H9 (cell line): ENCODE results near the gene CYP27C1. TPM values are rescaled to one million over a fixed set of nuclear protein-coding genes. Genes with fewer than 3 reads are reported as not detected.

Experiments
- DNase-seq: peaks from one replicate; pipeline ENCODE4 v3.0.0-alpha.2; 2017
- H2AFZ ChIP-seq: one replicate; pipeline ENCODE4 v1.6.1; 2013; ENCODE audit warnings: mild to moderate bottlenecking, low read length, control low read depth, moderate library complexity
- H2AK5ac ChIP-seq: 2 replicates; pipeline ENCODE4 v1.6.1; 2013; ENCODE audit warnings: low read length, control low read depth, mixed read lengths; ENCODE audit not compliant: insufficient read length
- H2BK120ac ChIP-seq: one replicate; pipeline ENCODE4 v1.6.1; 2013; ENCODE audit warnings: low read depth, mild to moderate bottlenecking, low read length, control low read depth, inconsistent platforms; ENCODE audit not compliant: poor library complexity, severe bottlenecking
- H2BK12ac ChIP-seq: 2 replicates; pipeline ENCODE4 v1.6.1; 2013; ENCODE audit warnings: low read length, control low read depth, mixed read lengths, low read depth; ENCODE audit not compliant: insufficient read length
- H2BK15ac ChIP-seq: 2 replicates; pipeline ENCODE4 v1.6.1; 2013; ENCODE audit warnings: low read depth, low read length, control low read depth
- H2BK20ac ChIP-seq: one replicate; pipeline ENCODE4 v1.6.1; 2013; ENCODE audit warnings: low read depth, mild to moderate bottlenecking, low read length, control low read depth, inconsistent platforms; ENCODE audit not compliant: poor library complexity, severe bottlenecking
- H2BK5ac ChIP-seq: 2 replicates; pipeline ENCODE4 v1.6.1; 2013; ENCODE audit warnings: low read length, control low read depth, mixed read lengths; ENCODE audit not compliant: insufficient read length
- H3K14ac ChIP-seq: 2 replicates; pipeline ENCODE4 v1.6.1; 2013; ENCODE audit warnings: low read length, control low read depth; ENCODE audit not compliant: insufficient read depth
- H3K18ac ChIP-seq: 2 replicates; pipeline ENCODE4 v1.6.1; 2013; ENCODE audit warnings: low read depth, mild to moderate bottlenecking, mixed read lengths, low read length, control low read depth; ENCODE audit not compliant: insufficient read length
- H3K23ac ChIP-seq: 2 replicates; pipeline ENCODE4 v1.6.1; 2013; ENCODE audit warnings: low read length, control low read depth, mixed read lengths, low read depth; ENCODE audit not compliant: insufficient read length
- H3K23me2 ChIP-seq: 2 replicates; pipeline ENCODE4 v1.6.1; 2013; ENCODE audit warnings: low read depth, mild to moderate bottlenecking, mixed read lengths, low read length, control low read depth; ENCODE audit not compliant: insufficient read length, poor library complexity, severe bottlenecking
- H3K27ac ChIP-seq: 2 replicates; pipeline ENCODE4 v1.5.1; 2013; ENCODE audit warnings: low read length, control low read depth, mixed read lengths, low read depth; ENCODE audit not compliant: insufficient read length
- H3K27me3 ChIP-seq: 2 replicates; pipeline ENCODE4 v1.6.1; 2013; ENCODE audit warnings: low read length, control low read depth, inconsistent platforms; ENCODE audit not compliant: insufficient read depth
- H3K4ac ChIP-seq: 2 replicates; pipeline ENCODE4 v1.6.1; 2013; ENCODE audit warnings: low read depth, mild to moderate bottlenecking, control low read depth, inconsistent platforms, low read length, moderate library complexity
- H3K4me1 ChIP-seq: 2 replicates; pipeline ENCODE4 v1.6.1; 2013; ENCODE audit warnings: low read length, control low read depth, inconsistent platforms; ENCODE audit not compliant: insufficient read depth
- H3K4me2 ChIP-seq: 2 replicates; pipeline ENCODE4 v1.6.1; 2013; ENCODE audit warnings: low read length, control low read depth, mixed read lengths; ENCODE audit not compliant: insufficient read length, insufficient read depth
- H3K56ac ChIP-seq: 2 replicates; pipeline ENCODE4 v1.6.1; 2013; ENCODE audit warnings: low read depth, mild to moderate bottlenecking, mixed read lengths, low read length, control low read depth; ENCODE audit not compliant: insufficient read length
- H3K79me1 ChIP-seq: 2 replicates; pipeline ENCODE4 v1.6.1; 2013; ENCODE audit warnings: low read depth, mild to moderate bottlenecking, moderate library complexity, low read length, control low read depth, inconsistent platforms; ENCODE audit not compliant: insufficient read depth, poor library complexity, severe bottlenecking
- H3K79me2 ChIP-seq: 2 replicates; pipeline ENCODE4 v1.6.1; 2013; ENCODE audit warnings: low read length, control low read depth, inconsistent platforms; ENCODE audit not compliant: insufficient read depth
- H3K9ac ChIP-seq: 2 replicates; pipeline ENCODE4 v1.6.1; 2013; ENCODE audit warnings: low read length, control low read depth, mixed read lengths; ENCODE audit not compliant: insufficient read length; ENCODE audit errors: extremely low read depth
- H3K9me3 ChIP-seq: one replicate; pipeline ENCODE4 v1.6.1; 2013; ENCODE audit warnings: low read depth, low read length, inconsistent platforms; ENCODE audit not compliant: control insufficient read depth
- H3T11ph ChIP-seq: one replicate; pipeline ENCODE4 v1.6.1; 2013; ENCODE audit warnings: mild to moderate bottlenecking, low read length, control low read depth, inconsistent platforms
- H4K20me1 ChIP-seq: one replicate; pipeline ENCODE4 v1.6.1; 2013; ENCODE audit not compliant: control insufficient read depth, insufficient read length, insufficient read depth
- H4K5ac ChIP-seq: 2 replicates; pipeline ENCODE4 v1.6.1; 2013; ENCODE audit warnings: low read depth, mild to moderate bottlenecking, mixed read lengths, low read length, control low read depth; ENCODE audit not compliant: insufficient read length
- H4K8ac ChIP-seq: replicated peaks from 2 replicates; pipeline ENCODE4 v1.6.1; 2013; ENCODE audit warnings: low read length, control low read depth, mixed read lengths, low read depth; ENCODE audit not compliant: insufficient read length
- H4K91ac ChIP-seq: 2 replicates; pipeline ENCODE4 v1.6.1; 2013; ENCODE audit warnings: low read depth, mild to moderate bottlenecking, moderate library complexity, mixed read lengths, low read length, control low read depth; ENCODE audit not compliant: insufficient read length
- H3K27ac Mint-ChIP-seq, 3 experiments: 2 replicates in 2 of 3; 3 replicates in 1 of 3; pipeline ENCODE4 v1.8.0; 2020 to 2021; ENCODE audit warnings: mixed read lengths in 3 of 3, mild to moderate bottlenecking in 1 of 3, moderate library complexity in 1 of 3
- H3K27me3 Mint-ChIP-seq: 2 replicates; pipeline ENCODE4 v1.8.0; 2021; ENCODE audit warnings: low read depth, mild to moderate bottlenecking, moderate library complexity, mixed read lengths
- H3K36me3 Mint-ChIP-seq, 3 experiments: 2 replicates in 2 of 3; 3 replicates in 1 of 3; pipeline ENCODE4 v1.8.0; 2020 to 2021; ENCODE audit warnings: low read depth in 3 of 3, mixed read lengths in 3 of 3; ENCODE audit not compliant: insufficient read depth in 1 of 3
- H3K4me1 Mint-ChIP-seq, 2 experiments: 2 replicates each; pipeline ENCODE4 v1.8.0; 2020; ENCODE audit warnings: mixed read lengths in 2 of 2
- H3K4me3 Mint-ChIP-seq, 2 experiments: 2 replicates in 1 of 2; 3 replicates in 1 of 2; pipeline ENCODE4 v1.8.0; 2020 to 2021; ENCODE audit warnings: mild to moderate bottlenecking in 2 of 2, mixed read lengths in 2 of 2, moderate library complexity in 1 of 2
- H3K9me3 Mint-ChIP-seq, 2 experiments: 2 replicates in 1 of 2; 3 replicates in 1 of 2; pipeline ENCODE4 v1.8.0; 2020; ENCODE audit warnings: mild to moderate bottlenecking in 2 of 2, mixed read lengths in 2 of 2, moderate library complexity in 1 of 2
- CTCF ChIP-seq: fragments of 200-600 bp; sonication (generic); conservative IDR thresholded peaks from 3 replicates; pipeline ENCODE4 v1.8.0; 2021; ENCODE audit warnings: antibody characterized with exemption, mild to moderate bottlenecking
- WGBS: extraction: QIAGEN DNeasy Blood & Tissue Kit; methylation state at CpG from one replicate; pipeline ENCODE4 v1.1.7; 2013; ENCODE audit warnings: missing lambda C conversion rate, low lambda C conversion rate, mixed read lengths; ENCODE audit not compliant: insufficient read length; ENCODE audit errors: extremely low coverage; 5-methylcytosine and 5-hydroxymethylcytosine counted together
- total RNA-seq: library from RNA; stranded (reverse); gene quantifications from 2 replicates; pipeline ENCODE4 v1.2.1, GENCODE V29; 2021

Gene CYP27C1
- total RNA-seq, 1 experiment from 2014 or later: 2.3 TPM

GRCh38 chr2:127256866-127257265, 36.8 kb upstream of the CYP27C1 start:
- H3K23me2 ChIP-seq: no peaks in the 10 kb centered on the region
- no CpG with 5 or more reads among the region's 8 CpGs for WGBS
- H4K5ac ChIP-seq: no peak overlapping the region
- TF ChIP-seq CTCF: no peak
- no peak for DNase-seq
- no peaks in the 10 kb centered on the region for H3K4me1 ChIP-seq
- no peak overlapping the region for H3K23ac ChIP-seq
- H3K79me2 ChIP-seq: no peaks in the 10 kb centered on the region
- H3K4ac ChIP-seq: no peak overlapping the region
- no peak overlapping the region for H2BK12ac ChIP-seq
- H2BK120ac ChIP-seq: no peak overlapping the region
- H2AK5ac ChIP-seq: no peak overlapping the region
- H3K79me1 ChIP-seq: no peaks in the 10 kb centered on the region
- H3K4me1 Mint-ChIP-seq: peaks cover 0 to 2% of the 10 kb centered on the region in 2 experiments; a peak in 1 of 4 replicates
- peaks cover 19 to 60% (median 43%) of the 10 kb centered on the region in 3 experiments for H3K36me3 Mint-ChIP-seq
- no peak overlapping the region for H3K4me3 Mint-ChIP-seq
- no peak overlapping the region for H4K8ac ChIP-seq
- H4K91ac ChIP-seq: no peak overlapping the region
- H2AFZ ChIP-seq: no peak overlapping the region
- no peak overlapping the region for H3T11ph ChIP-seq
- no peaks in the 10 kb centered on the region for H3K9me3 Mint-ChIP-seq
- no peaks in the 10 kb centered on the region for H3K27me3 ChIP-seq
- no peaks in the 10 kb centered on the region for H3K9me3 ChIP-seq
- no peak overlapping the region for H2BK5ac ChIP-seq
- H3K9ac ChIP-seq: no peak overlapping the region
- H3K4me2 ChIP-seq: no peak overlapping the region
- H2BK15ac ChIP-seq: no peak overlapping the region
- H3K56ac ChIP-seq: no peak overlapping the region
- no peak overlapping the region for H3K27ac Mint-ChIP-seq
- no peak overlapping the region for H3K27ac ChIP-seq
- no peaks in the 10 kb centered on the region for H4K20me1 ChIP-seq
- no peak overlapping the region for H3K14ac ChIP-seq
- H2BK20ac ChIP-seq: no peak overlapping the region
- H3K27me3 Mint-ChIP-seq: no peaks in the 10 kb centered on the region
- no peak overlapping the region for H3K18ac ChIP-seq
